AG04450 (cell line): Measurements from ENCODE around the gene IL37. TPM values are rescaled to one million over a fixed set of nuclear protein-coding genes. Genes with fewer than 3 reads are reported as not detected.

Experiments used
- CTCF ChIA-PET: fragments of 300-600, 350-600 bp; formaldehyde crosslinking; extraction: SDS; loops from one replicate; lab custom pipeline; 2022; ENCODE audit warnings: antibody characterized with exemption, inconsistent platforms; lab: Charles Lee
- POLR2A ChIA-PET: fragments of 350-600 bp; formaldehyde crosslinking; extraction: SDS; loops from one replicate; lab custom pipeline; 2021; ENCODE audit warnings: antibody characterized with exemption, inconsistent platforms; lab: Yijun Ruan, JAX
- DNase-seq: peaks from one replicate; pipeline ENCODE4 v3.0.0-alpha.2; 2011; ENCODE audit warnings: low read depth, low spot score
- H3K27ac ChIP-seq: one replicate; pipeline ENCODE4 v1.5.1; 2012; ENCODE audit warnings: low read depth, low read length, control low read depth
- H3K27me3 ChIP-seq: one replicate; pipeline ENCODE4 v1.6.0; 2012; ENCODE audit warnings: low read length; ENCODE audit not compliant: control insufficient read depth, insufficient read depth
- H3K4me3 ChIP-seq: 2 replicates; pipeline ENCODE4 v1.5.1; 2011; ENCODE audit warnings: mild to moderate bottlenecking, low read depth, low read length, control low read depth
- H3K9me3 ChIP-seq: 2 replicates; pipeline ENCODE4 v1.5.1; 2012; ENCODE audit warnings: low read length; ENCODE audit not compliant: control insufficient read depth, insufficient read depth
- polyA plus RNA-seq: library from polyadenylated mRNA; depleted of rRNA; stranded (reverse); fragments of >200 nt; gene quantifications from 2 replicates; pipeline ENCODE4 v1.2.3, GENCODE V29; 2011
- TF ChIP-seq, protein P1 (sequence below): IDR thresholded peaks from 2 replicates; pipeline ENCODE4 v1.5.1; 2011; ENCODE audit warnings: low read depth, low read length, control low read depth, inconsistent platforms

IL37 gene
- polyA plus RNA-seq, 1 experiment: not detected

GRCh38 chr2:112887964-112888749 is 22.8 kb upstream of the IL37 start:
- ChIA-PET CTCF (no interaction called here), POLR2A (no interaction called here)
- DNase-seq: no peak
- Histone ChIP-seq H3K4me3 (no peak overlapping the region), H3K9me3 (no peaks in the 10 kb centered on the region), H3K27me3 (no peaks in the 10 kb centered on the region), H3K27ac (no peak overlapping the region)
- TF ChIP-seq, protein P1, sequence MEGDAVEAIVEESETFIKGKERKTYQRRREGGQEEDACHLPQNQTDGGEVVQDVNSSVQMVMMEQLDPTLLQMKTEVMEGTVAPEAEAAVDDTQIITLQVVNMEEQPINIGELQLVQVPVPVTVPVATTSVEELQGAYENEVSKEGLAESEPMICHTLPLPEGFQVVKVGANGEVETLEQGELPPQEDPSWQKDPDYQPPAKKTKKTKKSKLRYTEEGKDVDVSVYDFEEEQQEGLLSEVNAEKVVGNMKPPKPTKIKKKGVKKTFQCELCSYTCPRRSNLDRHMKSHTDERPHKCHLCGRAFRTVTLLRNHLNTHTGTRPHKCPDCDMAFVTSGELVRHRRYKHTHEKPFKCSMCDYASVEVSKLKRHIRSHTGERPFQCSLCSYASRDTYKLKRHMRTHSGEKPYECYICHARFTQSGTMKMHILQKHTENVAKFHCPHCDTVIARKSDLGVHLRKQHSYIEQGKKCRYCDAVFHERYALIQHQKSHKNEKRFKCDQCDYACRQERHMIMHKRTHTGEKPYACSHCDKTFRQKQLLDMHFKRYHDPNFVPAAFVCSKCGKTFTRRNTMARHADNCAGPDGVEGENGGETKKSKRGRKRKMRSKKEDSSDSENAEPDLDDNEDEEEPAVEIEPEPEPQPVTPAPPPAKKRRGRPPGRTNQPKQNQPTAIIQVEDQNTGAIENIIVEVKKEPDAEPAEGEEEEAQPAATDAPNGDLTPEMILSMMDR: no peak

GRCh38 chr2:112889976-112890375 is 21.0 kb upstream of the IL37 start:
- DNase-seq: no peak
- ChIA-PET POLR2A (no interaction called here), CTCF (no interaction called here)
- Histone ChIP-seq H3K27me3 (no peaks in the 10 kb centered on the region), H3K27ac (no peak overlapping the region), H3K4me3 (no peak overlapping the region), H3K9me3 (no peaks in the 10 kb centered on the region)
- TF ChIP-seq, protein P1: no peak

DNA sequence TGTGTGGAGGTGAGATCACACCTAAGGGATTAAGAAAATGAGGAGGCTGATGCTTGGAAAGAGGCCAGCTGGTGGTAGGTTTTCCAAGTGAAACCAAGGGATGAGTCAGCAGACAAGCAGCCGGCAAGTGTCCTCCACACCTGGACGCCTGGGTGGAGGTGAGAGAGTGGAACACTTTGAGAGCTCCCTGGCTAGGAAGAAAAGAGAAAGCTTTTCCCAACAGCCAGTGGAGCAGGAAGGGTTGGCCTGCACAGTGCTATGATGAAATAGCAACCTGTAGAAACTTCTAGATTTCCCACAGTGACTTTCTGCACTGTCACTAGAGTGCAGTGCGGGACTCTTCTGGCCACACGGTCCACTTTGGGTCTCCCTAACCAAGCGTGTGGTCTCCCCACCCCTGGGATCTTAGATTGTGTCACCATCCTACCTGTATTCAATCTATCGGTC is 19.6 kb upstream of the IL37 start:
- no peaks in the 10 kb centered on the region for H3K27me3 ChIP-seq
- TF ChIP-seq, protein P1: no peak
- no peak overlapping the region for H3K4me3 ChIP-seq
- no peaks in the 10 kb centered on the region for H3K9me3 ChIP-seq
- POLR2A ChIA-PET: no interaction called here
- CTCF ChIA-PET: interaction anchor here (0.6 to 1.0 kb wide), 2 partner anchors 50 to 130 kb away, joined by 6 to 8 read pairs; no protein-coding TSS in a partner anchor
- no peak overlapping the region for H3K27ac ChIP-seq
- no peak for DNase-seq

DNA sequence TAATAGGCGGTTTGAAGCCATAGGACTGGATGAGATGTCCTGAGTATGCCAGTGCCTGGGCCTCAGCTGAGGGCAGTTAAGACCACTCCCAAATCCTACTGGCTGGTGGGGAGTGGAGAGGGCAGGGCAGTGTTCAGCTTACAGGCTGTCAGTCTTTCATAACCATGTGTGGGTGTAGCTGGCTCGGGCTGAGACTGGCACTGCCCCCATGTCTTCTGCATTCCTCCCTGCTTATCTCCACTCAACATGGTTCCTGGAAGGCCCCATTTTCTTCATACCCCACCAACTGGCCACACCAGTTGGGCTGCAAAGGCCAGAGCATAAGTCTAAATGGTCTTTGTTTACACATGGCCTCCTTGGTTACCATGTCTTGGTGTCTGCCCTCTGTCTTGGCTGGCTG is 17.2 kb upstream of the IL37 start:
- H3K9me3 ChIP-seq: no peaks in the 10 kb centered on the region
- CTCF ChIA-PET: no interaction called here
- no peaks in the 10 kb centered on the region for H3K27me3 ChIP-seq
- no peak for DNase-seq
- POLR2A ChIA-PET: no interaction called here
- no peak overlapping the region for H3K27ac ChIP-seq
- H3K4me3 ChIP-seq: no peak overlapping the region
- TF ChIP-seq, protein P1: no peak

- DNase-seq: no peak
- TF ChIP-seq, protein P1: no peak
- Histone ChIP-seq H3K27me3 (no peaks in the 10 kb centered on the region), H3K27ac (no peak overlapping the region), H3K9me3 (no peaks in the 10 kb centered on the region), H3K4me3 (no peak overlapping the region)
- ChIA-PET POLR2A (no interaction called here), CTCF (no interaction called here)
Measured at GRCh38 chr2:112896909-112897623, 13.9 kb upstream of the IL37 start.
